ENCODE measurements around the gene DLG2. TPM values are rescaled to one million over a fixed set of nuclear protein-coding genes. Genes with fewer than 3 reads are reported as not detected.

Gene DLG2
- total RNA-seq, 1 donor from 2014 or later: 5.1 TPM

- Mint-ChIP-seq H3K4me1 (ENCODE audit: unreplicated experiment) (no peaks in the 10 kb centered on the region), H3K4me3 (ENCODE audit: unreplicated experiment) (no peak overlapping the region), H3K27ac (ENCODE audit: unreplicated experiment) (no peak overlapping the region), H3K9me3 (ENCODE audit: unreplicated experiment) (no peaks in the 10 kb centered on the region), H3K36me3 (ENCODE audit: low read depth, unreplicated experiment) (no peaks in the 10 kb centered on the region), H3K27me3 (ENCODE audit: unreplicated experiment) (no peaks in the 10 kb centered on the region)
- no peak for TF ChIP-seq CTCF (IDR thresholded peaks at IDR 0.05; ENCODE audit: unreplicated experiment)
- no peak for DNase-seq (ENCODE audit: low spot score)
Measured at GRCh38 chr11:84290647-84291046, 1336.5 kb downstream of the DLG2 start.

GRCh38 chr11:84289381-84289906 lies 1337.7 kb downstream of the DLG2 start:
- Mint-ChIP-seq H3K36me3 (ENCODE audit: low read depth, unreplicated experiment) (no peaks in the 10 kb centered on the region), H3K27ac (ENCODE audit: unreplicated experiment) (no peak overlapping the region), H3K4me1 (ENCODE audit: unreplicated experiment) (no peaks in the 10 kb centered on the region), H3K27me3 (ENCODE audit: unreplicated experiment) (no peaks in the 10 kb centered on the region), H3K4me3 (ENCODE audit: unreplicated experiment) (no peak overlapping the region), H3K9me3 (ENCODE audit: unreplicated experiment) (no peaks in the 10 kb centered on the region)
- no peak for DNase-seq (ENCODE audit: low spot score)
- TF ChIP-seq CTCF (IDR thresholded peaks at IDR 0.05; ENCODE audit: unreplicated experiment): no peak

GRCh38 chr11:84273541-84273940 lies 1353.6 kb downstream of the DLG2 start:
- Mint-ChIP-seq H3K4me1 (ENCODE audit: unreplicated experiment) (no peaks in the 10 kb centered on the region), H3K27me3 (ENCODE audit: unreplicated experiment) (no peaks in the 10 kb centered on the region), H3K4me3 (ENCODE audit: unreplicated experiment) (no peak overlapping the region), H3K9me3 (ENCODE audit: unreplicated experiment) (no peaks in the 10 kb centered on the region), H3K36me3 (ENCODE audit: low read depth, unreplicated experiment) (no peaks in the 10 kb centered on the region), H3K27ac (ENCODE audit: unreplicated experiment) (no peak overlapping the region)
- DNase-seq (ENCODE audit: low spot score): no peak
- no peak for TF ChIP-seq CTCF (IDR thresholded peaks at IDR 0.05; ENCODE audit: unreplicated experiment)

- no peaks in the 10 kb centered on the region for H3K4me1 Mint-ChIP-seq (ENCODE audit: unreplicated experiment)
- H3K4me3 Mint-ChIP-seq (ENCODE audit: unreplicated experiment): no peak overlapping the region
- H3K27ac Mint-ChIP-seq (ENCODE audit: unreplicated experiment): no peak overlapping the region
- TF ChIP-seq CTCF (IDR thresholded peaks at IDR 0.05; ENCODE audit: unreplicated experiment): no peak
- H3K36me3 Mint-ChIP-seq (ENCODE audit: low read depth, unreplicated experiment): no peaks in the 10 kb centered on the region
- no peaks in the 10 kb centered on the region for H3K9me3 Mint-ChIP-seq (ENCODE audit: unreplicated experiment)
- DNase-seq (ENCODE audit: low spot score): no peak
- H3K27me3 Mint-ChIP-seq (ENCODE audit: unreplicated experiment): no peaks in the 10 kb centered on the region
Measured at GRCh38 chr11:84270466-84270865, 1356.7 kb downstream of the DLG2 start.

GRCh38 chr11:84264066-84264465 lies 1363.1 kb downstream of the DLG2 start:
- DNase-seq (ENCODE audit: low spot score): no peak
- Mint-ChIP-seq H3K27me3 (ENCODE audit: unreplicated experiment) (no peaks in the 10 kb centered on the region), H3K27ac (ENCODE audit: unreplicated experiment) (no peak overlapping the region), H3K4me1 (ENCODE audit: unreplicated experiment) (peaks cover 3% of the 10 kb centered on the region), H3K36me3 (ENCODE audit: low read depth, unreplicated experiment) (no peaks in the 10 kb centered on the region), H3K4me3 (ENCODE audit: unreplicated experiment) (no peak overlapping the region), H3K9me3 (ENCODE audit: unreplicated experiment) (no peaks in the 10 kb centered on the region)
- no peak for TF ChIP-seq CTCF (IDR thresholded peaks at IDR 0.05; ENCODE audit: unreplicated experiment)
